Stimulated activated CD4-positive, alpha-beta T cell treated with anti-CD3 and anti-CD28 coated beads, Interleukin-4, amount 100 ng/mL, for 48 hours (primary cell): ENCODE measurements around the gene GATAD2A.
"Not testable (repeated sequence)": the region's sequence is repeated elsewhere in the genome, so short reads cannot be mapped to it uniquely, and the experiment has no call there.

ENCODE experiments used
- DNase-seq, 2 donors: peaks; one replicate each; pipeline ENCODE4 v3.0.0-alpha.2; 2020; ENCODE audit warnings: low read depth in 2 of 2

The GATAD2A gene

GRCh38 chr19:19446655-19447437 lies 41.4 kb downstream of the GATAD2A start:
- no peak for DNase-seq

GRCh38 chr19:19447536-19448237 lies 42.2 kb downstream of the GATAD2A start:
- no peak for DNase-seq

- no peak for DNase-seq
Observed at GRCh38 chr19:19448238-19448544, 42.7 kb downstream of the GATAD2A start.

GRCh38 chr19:19451429-19452242 lies 46.2 kb downstream of the GATAD2A start:
- DNase-seq = no peak

GRCh38 chr19:19452243-19453124 lies 47.0 kb downstream of the GATAD2A start:
- DNase-seq = no peak

GRCh38 chr19:19453125-19453454 lies 47.6 kb downstream of the GATAD2A start:
- DNase-seq = no peak

GRCh38 chr19:19455166-19455919 lies 49.9 kb downstream of the GATAD2A start:
- DNase-seq = not testable (repeated sequence)

GRCh38 chr19:19457671-19458070 lies 52.2 kb downstream of the GATAD2A start:
- DNase-seq = no peak

GRCh38 chr19:19458110-19458816 lies 52.8 kb downstream of the GATAD2A start:
- no peak for DNase-seq

GRCh38 chr19:19459073-19459472 lies 53.6 kb downstream of the GATAD2A start:
- DNase-seq = no peak

- peak; percentile 44 to 65 for DNase-seq
Observed at GRCh38 chr19:19459707-19460251, 54.3 kb downstream of the GATAD2A start.

GRCh38 chr19:19460258-19460731 lies 54.8 kb downstream of the GATAD2A start:
- no peak for DNase-seq

GRCh38 chr19:19460761-19461265 lies 55.3 kb downstream of the GATAD2A start:
- DNase-seq = peak; percentile 57 to 63

GRCh38 chr19:19461306-19461670 lies 55.8 kb downstream of the GATAD2A start:
- DNase-seq = no peak

- no peak for DNase-seq
Observed at GRCh38 chr19:19461671-19462622, 56.5 kb downstream of the GATAD2A start.

GRCh38 chr19:19463348-19464117 lies 58.1 kb downstream of the GATAD2A start:
- DNase-seq = no peak

GRCh38 chr19:19464339-19465098 lies 59.0 kb downstream of the GATAD2A start:
- no peak for DNase-seq
